GM10847 (cell line): ENCODE results near the gene TRAPPC14.
A peak's percentile ranks its signal among the peaks of the same experiment; 100 is the strongest.

Experiments
- POLR2A ChIP-seq: IDR thresholded peaks from 2 replicates; pipeline ENCODE4 v1.6.1; 2011; ENCODE audit not compliant: insufficient read length; ENCODE audit errors: extremely low read depth

The TRAPPC14 gene

DNA sequence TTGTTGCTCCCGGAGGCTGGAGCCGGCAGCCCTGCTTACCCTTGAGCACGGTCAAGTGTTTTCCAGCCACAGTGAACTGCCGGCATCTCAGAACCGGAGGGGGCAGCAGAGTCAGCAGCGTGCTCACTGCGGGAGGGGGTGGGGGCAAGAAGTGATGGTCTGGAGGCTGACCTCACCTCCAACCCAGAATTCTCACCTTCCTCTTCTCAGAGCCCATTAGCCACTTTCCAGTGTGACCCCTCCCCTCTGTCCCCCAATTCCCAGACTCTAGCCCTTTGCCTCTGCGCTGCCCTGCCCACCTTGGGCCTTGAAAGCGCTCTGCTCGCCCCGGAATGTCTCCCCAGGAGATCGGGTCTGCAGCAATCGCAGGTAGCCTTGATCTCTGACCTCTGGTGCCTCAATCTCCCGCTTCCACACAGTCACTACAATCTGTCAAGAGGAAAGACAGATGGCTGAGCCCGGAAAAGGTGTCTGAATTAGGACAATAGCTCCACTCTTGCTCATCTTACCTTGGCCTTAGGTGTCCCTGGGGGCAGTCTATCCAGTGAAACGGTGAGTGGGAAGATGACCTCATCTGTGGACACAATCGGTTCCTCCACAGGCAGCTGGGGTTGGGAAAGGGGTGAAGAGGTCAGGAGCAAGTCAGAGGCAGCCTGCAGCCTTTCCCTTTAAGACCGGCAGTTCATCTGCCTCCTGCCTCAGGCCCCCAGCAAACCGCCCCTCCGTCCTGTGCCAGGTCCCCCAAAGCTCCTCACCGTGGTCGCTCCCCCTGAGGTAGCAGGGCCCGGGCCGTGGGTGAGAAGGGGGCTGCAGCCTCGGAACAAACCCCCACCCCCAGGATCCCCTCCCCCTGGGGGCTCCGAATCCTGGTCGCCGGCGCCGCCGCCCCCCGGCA lies 942 bp downstream of the TRAPPC14 start:
- TF ChIP-seq POLR2A: no peak

GRCh38 chr7:100157069-100157333 lies 1.5 kb downstream of the TRAPPC14 start:
- TF ChIP-seq POLR2A: no peak

DNA sequence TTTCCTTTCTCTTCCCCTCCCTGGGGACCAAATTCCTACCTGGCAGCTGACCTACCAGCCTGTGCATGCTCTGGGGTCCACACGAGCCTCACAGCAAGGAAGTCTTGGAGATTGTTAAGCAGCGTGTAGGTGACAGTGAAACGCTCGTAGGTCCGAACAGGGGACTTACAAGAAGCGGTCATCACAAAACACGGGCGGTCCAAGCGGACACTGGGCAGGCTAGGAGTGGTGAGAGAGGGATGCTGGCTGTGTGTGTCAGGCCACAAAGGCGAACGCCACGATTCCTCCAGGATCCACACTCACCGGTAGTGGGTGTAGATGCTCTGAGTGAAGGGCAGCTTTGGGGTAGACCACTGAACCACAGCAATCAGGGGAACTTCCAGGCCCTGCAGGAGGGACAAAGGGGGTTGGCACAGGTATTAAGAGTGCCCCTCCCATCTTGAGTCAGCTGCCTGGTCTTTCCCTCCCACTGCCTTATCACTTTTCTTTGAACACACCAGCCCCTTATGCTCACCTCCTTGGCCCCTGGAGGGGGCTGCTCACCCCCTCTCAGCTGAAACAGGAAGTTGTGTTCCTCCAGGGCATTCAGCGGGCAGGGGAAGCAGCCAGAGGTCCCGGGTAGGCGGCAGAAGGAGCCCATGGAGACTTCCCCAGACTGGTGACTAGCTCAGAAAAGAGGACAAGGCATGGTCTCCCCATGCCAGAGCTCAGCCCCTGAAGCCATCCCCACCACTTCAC lies 2.0 kb downstream of the TRAPPC14 start:
- no peak for TF ChIP-seq POLR2A

- TF ChIP-seq POLR2A: no peak
These were observed 2.8 kb downstream of the TRAPPC14 start for GRCh38 chr7:100155553-100156317.

DNA sequence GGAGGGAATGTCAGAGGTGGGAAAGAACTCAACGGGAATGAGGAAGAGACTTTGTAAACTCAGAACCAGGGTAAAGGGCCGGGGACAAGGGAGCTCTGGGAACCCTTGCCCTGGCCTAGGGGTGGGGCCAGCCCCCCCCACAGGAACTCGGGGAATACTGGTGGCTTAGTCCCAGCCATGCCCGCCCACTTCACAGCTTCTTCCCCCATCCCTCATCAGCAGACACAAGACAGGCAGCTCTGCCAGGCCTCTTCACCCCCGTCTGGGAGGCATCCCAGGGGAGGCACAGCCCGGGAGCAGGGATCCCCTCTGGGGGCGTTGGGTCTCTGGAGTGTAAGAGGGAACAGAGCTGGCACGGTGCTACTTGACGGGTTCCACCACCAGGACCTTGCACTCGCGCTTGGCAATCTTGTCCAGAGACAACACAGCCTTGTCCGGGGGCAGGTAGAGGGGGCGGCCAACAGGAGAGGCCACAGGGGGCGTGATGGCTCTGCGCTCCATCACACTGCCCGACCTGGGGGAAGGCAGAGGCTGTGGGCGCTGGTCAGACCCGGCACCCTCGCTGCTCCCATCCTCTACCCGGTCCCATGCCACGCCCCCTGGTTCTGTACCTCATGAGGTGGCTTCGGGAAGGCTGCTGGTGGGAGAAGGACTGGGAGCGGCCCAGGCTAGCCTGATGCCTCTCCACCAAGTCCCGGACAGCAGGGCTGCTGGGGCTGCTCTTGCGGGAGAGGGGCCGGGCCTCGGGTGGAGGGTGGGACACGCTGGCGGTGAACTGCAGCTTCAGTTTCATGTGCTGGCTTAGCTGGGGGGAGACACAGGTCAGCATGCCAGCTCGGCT lies 3.7 kb downstream of the TRAPPC14 start:
- no peak for TF ChIP-seq POLR2A

- no peak for TF ChIP-seq POLR2A
These were observed 4.6 kb downstream of the TRAPPC14 start for GRCh38 chr7:100153708-100154535.

DNA sequence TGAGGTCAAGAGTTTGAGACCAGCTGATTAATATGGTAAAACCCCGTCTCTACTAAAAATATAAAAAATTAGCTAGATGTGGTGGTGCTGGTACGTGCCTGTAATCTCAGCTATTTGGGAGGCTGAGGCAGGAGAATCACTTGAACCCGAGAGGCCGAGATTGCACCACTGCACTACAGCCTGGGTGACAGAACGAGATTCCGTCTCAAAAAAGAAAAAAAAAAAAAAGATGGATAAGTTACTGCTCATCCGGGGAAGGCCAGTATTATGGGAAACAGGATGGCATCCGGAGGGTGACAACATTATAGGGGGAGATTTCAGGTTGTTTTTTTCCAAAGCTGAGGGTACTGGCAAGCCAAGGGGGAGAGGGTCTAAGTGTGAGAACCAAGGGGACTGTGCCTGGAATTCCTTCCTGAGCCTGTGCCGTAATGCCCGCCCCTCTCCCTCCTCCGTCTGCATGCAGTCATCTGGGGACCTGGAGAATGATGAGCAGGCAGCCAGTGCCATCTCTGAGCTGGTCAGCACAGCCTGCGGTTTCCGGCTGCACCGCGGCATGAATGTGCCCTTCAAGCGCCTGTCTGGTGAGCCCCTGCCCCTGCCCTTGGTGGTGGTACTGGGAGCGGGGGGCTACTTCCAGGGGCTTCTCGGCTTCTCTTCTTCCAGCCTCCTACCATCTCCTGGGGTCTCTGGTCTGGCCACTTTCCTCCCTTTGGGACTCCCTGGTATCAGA lies 5.4 kb downstream of the TRAPPC14 start:
- TF ChIP-seq POLR2A: no peak

GRCh38 chr7:100152404-100152803 lies 6.1 kb downstream of the TRAPPC14 start:
- no peak for TF ChIP-seq POLR2A

DNA sequence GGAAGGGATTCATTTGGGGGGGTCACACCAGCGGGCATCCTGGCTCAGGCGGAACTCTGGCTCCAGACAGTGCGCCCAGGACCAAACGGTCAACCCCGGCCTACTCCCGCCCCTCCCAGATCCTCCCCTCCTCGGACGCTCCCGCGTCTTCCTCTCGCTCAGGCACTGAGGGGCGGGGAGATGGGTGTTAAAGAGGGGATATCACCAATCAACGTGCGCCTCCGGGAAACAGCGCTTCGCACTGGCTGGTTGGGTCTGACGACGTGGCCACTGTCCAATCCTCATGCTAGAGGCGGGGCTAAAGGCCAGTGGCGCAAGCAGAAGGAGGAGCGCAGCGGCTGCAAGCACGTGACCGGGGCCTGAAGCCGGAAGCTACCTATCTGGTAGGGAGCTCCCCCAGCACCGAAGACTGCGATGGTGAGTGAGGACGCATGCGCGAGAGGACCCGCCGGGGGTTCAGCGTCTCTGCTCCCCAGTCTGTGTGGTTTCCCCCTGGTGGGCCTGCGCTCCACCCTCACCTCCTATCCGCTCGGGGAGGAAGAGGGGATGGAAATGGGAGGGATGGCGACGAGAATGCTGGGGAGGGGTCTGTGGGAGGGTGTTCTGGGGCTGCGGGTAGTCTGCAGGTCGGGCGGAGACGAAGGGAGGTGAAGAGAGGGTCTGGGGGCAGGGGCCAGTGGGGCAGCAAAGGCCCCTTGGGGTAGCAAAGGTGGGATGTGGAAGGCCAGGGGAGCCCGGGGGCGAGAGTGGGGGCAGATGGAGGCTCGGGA lies 9.8 kb downstream of the TRAPPC14 start, which contains the start of gene LAMTOR4:
TSS of gene LAMTOR4 (plus strand) at position 360 of the 770 bp plus-strand sequence. CDS start at position 415, 55 bp downstream.
- TF ChIP-seq POLR2A: peak; percentile 85

DNA sequence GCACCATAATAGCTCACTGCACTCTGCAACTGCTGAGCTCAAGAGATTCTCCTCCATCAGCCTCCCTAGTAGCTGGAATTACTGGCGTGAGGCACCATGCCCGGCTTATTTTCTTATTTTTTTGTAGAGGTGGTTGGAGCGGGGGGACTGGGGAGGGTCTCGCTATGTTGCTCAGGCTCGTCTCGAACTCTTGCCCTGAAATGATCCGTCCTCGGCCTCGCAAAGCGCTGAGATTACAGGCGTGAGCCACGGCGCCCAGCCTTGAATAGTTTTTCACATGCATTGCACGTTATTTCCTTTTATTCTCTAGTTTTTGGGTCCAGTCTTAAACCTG lies 10.3 kb downstream of the TRAPPC14 start:
- TF ChIP-seq POLR2A: no peak

- TF ChIP-seq POLR2A: no peak
These were observed 11.2 kb downstream of the TRAPPC14 start for GRCh38 chr7:100147278-100147677.

- TF ChIP-seq POLR2A: no peak
These were observed 16.1 kb downstream of the TRAPPC14 start for GRCh38 chr7:100142461-100142860.

GRCh38 chr7:100141555-100141949 lies 17.0 kb downstream of the TRAPPC14 start:
- no peak for TF ChIP-seq POLR2A
